Calu3 (cell line): Measurements from ENCODE around the gene SPPL3. TPM values are rescaled to one million over a fixed set of nuclear protein-coding genes. Genes with fewer than 3 reads are reported as not detected.

Experiments used
- BruUV-seq: library from RNA; stranded (reverse); fragments of 400-500 nt; replicated peaks from 2 replicates; lab custom pipeline; 2021; lab: Mats Ljungman, UMichigan
- CTCF ChIA-PET: fragments of 300-600 bp; sonication (Branson Sonifier 250); formaldehyde crosslinking; loops from one replicate; lab custom pipeline; 2022; ENCODE audit warnings: antibody characterized with exemption; lab: Charles Lee
- DNase-seq: peaks from one replicate; pipeline ENCODE4 v3.0.0; 2022
- H3K27ac Mint-ChIP-seq: one replicate; pipeline ENCODE4 v1.8.0; 2022; ENCODE audit warnings: mixed read lengths; ENCODE audit not compliant: unreplicated experiment
- H3K27me3 Mint-ChIP-seq: one replicate; pipeline ENCODE4 v1.8.0; 2022; ENCODE audit warnings: mixed read lengths; ENCODE audit not compliant: unreplicated experiment
- H3K36me3 Mint-ChIP-seq: one replicate; pipeline ENCODE4 v1.8.0; 2022; ENCODE audit warnings: mild to moderate bottlenecking, moderate library complexity, mixed read lengths; ENCODE audit not compliant: insufficient read depth, unreplicated experiment
- H3K4me1 Mint-ChIP-seq: one replicate; pipeline ENCODE4 v1.8.0; 2022; ENCODE audit warnings: mild to moderate bottlenecking, low read depth, mixed read lengths; ENCODE audit not compliant: unreplicated experiment
- H3K4me3 Mint-ChIP-seq: one replicate; pipeline ENCODE4 v1.8.0; 2022; ENCODE audit warnings: mild to moderate bottlenecking, low read depth, moderate library complexity, mixed read lengths; ENCODE audit not compliant: unreplicated experiment
- H3K9me3 Mint-ChIP-seq: one replicate; pipeline ENCODE4 v1.8.0; 2022; ENCODE audit warnings: low read depth, mixed read lengths; ENCODE audit not compliant: unreplicated experiment
- intact Hi-C: fragments of 100-400 bp; cut with micrococcal nuclease; formaldehyde crosslinking; loops from one replicate; pipeline ENCODE4 v1.10.0; 2022; ENCODE audit not compliant: unreplicated experiment
- total RNA-seq: library from RNA; stranded (reverse); gene quantifications from 2 replicates; pipeline ENCODE4 v1.2.3, GENCODE V29; 2022
- TF ChIP-seq, protein P1 (sequence below): fragments of 200-600 bp; IDR thresholded peaks from one replicate; pipeline ENCODE4 v1.8.0; 2022; ENCODE audit warnings: antibody characterized with exemption; ENCODE audit not compliant: unreplicated experiment

SPPL3 gene
- total RNA-seq, 1 experiment from 2014 or later: 61.0 TPM

- TF ChIP-seq, protein P1, sequence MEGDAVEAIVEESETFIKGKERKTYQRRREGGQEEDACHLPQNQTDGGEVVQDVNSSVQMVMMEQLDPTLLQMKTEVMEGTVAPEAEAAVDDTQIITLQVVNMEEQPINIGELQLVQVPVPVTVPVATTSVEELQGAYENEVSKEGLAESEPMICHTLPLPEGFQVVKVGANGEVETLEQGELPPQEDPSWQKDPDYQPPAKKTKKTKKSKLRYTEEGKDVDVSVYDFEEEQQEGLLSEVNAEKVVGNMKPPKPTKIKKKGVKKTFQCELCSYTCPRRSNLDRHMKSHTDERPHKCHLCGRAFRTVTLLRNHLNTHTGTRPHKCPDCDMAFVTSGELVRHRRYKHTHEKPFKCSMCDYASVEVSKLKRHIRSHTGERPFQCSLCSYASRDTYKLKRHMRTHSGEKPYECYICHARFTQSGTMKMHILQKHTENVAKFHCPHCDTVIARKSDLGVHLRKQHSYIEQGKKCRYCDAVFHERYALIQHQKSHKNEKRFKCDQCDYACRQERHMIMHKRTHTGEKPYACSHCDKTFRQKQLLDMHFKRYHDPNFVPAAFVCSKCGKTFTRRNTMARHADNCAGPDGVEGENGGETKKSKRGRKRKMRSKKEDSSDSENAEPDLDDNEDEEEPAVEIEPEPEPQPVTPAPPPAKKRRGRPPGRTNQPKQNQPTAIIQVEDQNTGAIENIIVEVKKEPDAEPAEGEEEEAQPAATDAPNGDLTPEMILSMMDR: no peak
- no peaks in the 10 kb centered on the region for H3K27me3 Mint-ChIP-seq
- no peak overlapping the region for H3K4me3 Mint-ChIP-seq
- peaks cover 32% of the 10 kb centered on the region for H3K4me1 Mint-ChIP-seq
- H3K27ac Mint-ChIP-seq: no peak overlapping the region
- no peaks in the 10 kb centered on the region for H3K9me3 Mint-ChIP-seq
- BruUV-seq: no TSS peak
- DNase-seq: no peak
- H3K36me3 Mint-ChIP-seq: peaks cover 53% of the 10 kb centered on the region
- CTCF ChIA-PET: no interaction called here
- intact Hi-C loops: no loop called here
Observed at GRCh38 chr12:120722784-120723183, 181.4 kb downstream of the SPPL3 start.

DNA sequence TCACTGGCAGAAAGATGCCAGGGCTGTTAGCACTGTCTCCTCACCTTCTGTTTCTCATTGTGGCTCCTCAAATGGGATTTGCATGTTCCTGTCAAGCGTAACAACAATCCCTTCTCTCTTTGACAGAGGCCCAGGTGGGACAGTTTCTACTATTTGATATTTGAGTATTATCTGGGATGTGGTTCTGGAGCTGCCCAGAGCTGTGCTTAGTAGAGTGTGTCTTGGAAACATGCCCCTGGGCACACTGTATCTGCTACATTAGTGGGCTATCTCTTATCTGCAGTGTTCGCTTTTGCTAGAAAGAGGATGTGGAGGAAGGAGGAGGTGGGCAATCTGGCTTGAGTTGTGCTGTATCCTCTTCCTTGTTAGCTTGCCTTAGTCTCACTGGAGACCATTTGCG is 182.3 kb downstream of the SPPL3 start:
- CTCF ChIA-PET: no interaction called here
- intact Hi-C loops: no loop called here
- peaks cover 32% of the 10 kb centered on the region for H3K4me1 Mint-ChIP-seq
- H3K36me3 Mint-ChIP-seq: peaks cover 62% of the 10 kb centered on the region
- DNase-seq: no peak
- no peaks in the 10 kb centered on the region for H3K27me3 Mint-ChIP-seq
- BruUV-seq: no TSS peak
- TF ChIP-seq, protein P1: no peak
- H3K9me3 Mint-ChIP-seq: no peaks in the 10 kb centered on the region
- no peak overlapping the region for H3K4me3 Mint-ChIP-seq
- H3K27ac Mint-ChIP-seq: no peak overlapping the region

GRCh38 chr12:120720987-120721801 is 183.0 kb downstream of the SPPL3 start:
- H3K27ac Mint-ChIP-seq: no peak overlapping the region

GRCh38 chr12:120720234-120720986 is 183.7 kb downstream of the SPPL3 start:
- CTCF ChIA-PET: interaction anchor here (0.6 kb wide), 1 partner anchor 76 kb away, joined by 4 read pairs; no protein-coding TSS in a partner anchor
- H3K27ac Mint-ChIP-seq: no peak overlapping the region
- intact Hi-C loops: no loop called here
- no peaks in the 10 kb centered on the region for H3K9me3 Mint-ChIP-seq
- TF ChIP-seq, protein P1: no peak
- no peaks in the 10 kb centered on the region for H3K27me3 Mint-ChIP-seq
- no peak overlapping the region for H3K4me3 Mint-ChIP-seq
- peaks cover 32% of the 10 kb centered on the region for H3K4me1 Mint-ChIP-seq
- no peak for DNase-seq
- BruUV-seq: no TSS peak
- H3K36me3 Mint-ChIP-seq: peaks cover 58% of the 10 kb centered on the region

More at GRCh38 chr12:120720987-120721801, 183.0 kb downstream of the SPPL3 start:
- Mint-ChIP-seq H3K36me3 (peaks cover 65% of the 10 kb centered on the region), H3K9me3 (no peaks in the 10 kb centered on the region), H3K27me3 (no peaks in the 10 kb centered on the region), H3K4me3 (no peak overlapping the region), H3K4me1 (peaks cover 32% of the 10 kb centered on the region)
- intact Hi-C loops: no loop called here
- CTCF ChIA-PET: no interaction called here
- TF ChIP-seq, protein P1: no peak
- no peak for DNase-seq
- BruUV-seq: no TSS peak
